ENCODE results near the gene AK8.

- TF ChIP-seq EP300 (IDR thresholded peaks at IDR 0.05) (no peak), POLR2A (IDR thresholded peaks at IDR 0.05) (no peak), CTCF (IDR thresholded peaks at IDR 0.05) (no peak)
These were observed 162.1 kb downstream of the AK8 start for GRCh38 chr9:132716007-132716406.
